ENCODE results near the gene POLR3E.

POLR3E gene

GRCh38 chr16:22260490-22260889 lies 36.7 kb upstream of the POLR3E start:
- no peak overlapping the region for H3K4me3 ChIP-seq (ENCODE audit: low read depth, low read length)
- no peak for DNase-seq (ENCODE audit: low read depth)
- no peak for TF ChIP-seq CTCF (IDR thresholded peaks at IDR 0.05; ENCODE audit: insufficient read depth, low read depth, low read length, missing control alignments)

GRCh38 chr16:22262460-22262859 lies 34.7 kb upstream of the POLR3E start:
- TF ChIP-seq CTCF (IDR thresholded peaks at IDR 0.05; ENCODE audit: insufficient read depth, low read depth, low read length, missing control alignments) = no peak
- DNase-seq (ENCODE audit: low read depth) = no peak
- H3K4me3 ChIP-seq (ENCODE audit: low read depth, low read length) = no peak overlapping the region

- no peak overlapping the region for H3K4me3 ChIP-seq (ENCODE audit: low read depth, low read length)
- DNase-seq (ENCODE audit: low read depth) = no peak
- no peak for TF ChIP-seq CTCF (IDR thresholded peaks at IDR 0.05; ENCODE audit: insufficient read depth, low read depth, low read length, missing control alignments)
These were observed 32.4 kb upstream of the POLR3E start for GRCh38 chr16:22264786-22265185.

- no peak for TF ChIP-seq CTCF (IDR thresholded peaks at IDR 0.05; ENCODE audit: insufficient read depth, low read depth, low read length, missing control alignments)
- no peak for DNase-seq (ENCODE audit: low read depth)
- H3K4me3 ChIP-seq (ENCODE audit: low read depth, low read length) = no peak overlapping the region
These were observed 31.9 kb upstream of the POLR3E start for GRCh38 chr16:22265351-22265750.

GRCh38 chr16:22266546-22266945 lies 30.7 kb upstream of the POLR3E start:
- TF ChIP-seq CTCF (IDR thresholded peaks at IDR 0.05; ENCODE audit: insufficient read depth, low read depth, low read length, missing control alignments) = no peak
- H3K4me3 ChIP-seq (ENCODE audit: low read depth, low read length) = no peak overlapping the region
- no peak for DNase-seq (ENCODE audit: low read depth)

GRCh38 chr16:22267764-22268163 lies 29.4 kb upstream of the POLR3E start:
- TF ChIP-seq CTCF (IDR thresholded peaks at IDR 0.05; ENCODE audit: insufficient read depth, low read depth, low read length, missing control alignments) = no peak
- DNase-seq (ENCODE audit: low read depth) = no peak
- no peak overlapping the region for H3K4me3 ChIP-seq (ENCODE audit: low read depth, low read length)

GRCh38 chr16:22270525-22270924 lies 26.7 kb upstream of the POLR3E start:
- H3K4me3 ChIP-seq (ENCODE audit: low read depth, low read length) = no peak overlapping the region
- TF ChIP-seq CTCF (IDR thresholded peaks at IDR 0.05; ENCODE audit: insufficient read depth, low read depth, low read length, missing control alignments) = no peak
- peak; percentile 13 for DNase-seq (ENCODE audit: low read depth)
